NCI-H2171 treated with DMSO at 0.1 percent for 48 hours (cell line): ENCODE results near the gene UCP3.

Source experiments
- DNase-seq: peaks from one replicate; lab custom pipeline; 2025; lab: John Stamatoyannopoulos, UW

Gene UCP3

GRCh38 chr11:73977856-73978519 lies 30.9 kb downstream of the UCP3 start:
- DNase-seq = no peak

GRCh38 chr11:73976451-73977151 lies 32.3 kb downstream of the UCP3 start:
- no peak for DNase-seq

- DNase-seq = no peak
Measured at GRCh38 chr11:73975479-73975757, 33.5 kb downstream of the UCP3 start.

- no peak for DNase-seq
Measured at GRCh38 chr11:73974604-73975478, 34.0 kb downstream of the UCP3 start.

- DNase-seq = no peak
Measured at GRCh38 chr11:73972620-73973449, 36.0 kb downstream of the UCP3 start.

GRCh38 chr11:73972187-73972586 lies 36.7 kb downstream of the UCP3 start:
- DNase-seq = no peak

- DNase-seq = no peak
Measured at GRCh38 chr11:73971175-73971719, 37.6 kb downstream of the UCP3 start.

- no peak for DNase-seq
Measured at GRCh38 chr11:73969991-73970800, 38.7 kb downstream of the UCP3 start.

GRCh38 chr11:73969091-73969490 lies 39.8 kb downstream of the UCP3 start:
- DNase-seq = no peak

GRCh38 chr11:73968356-73968966 lies 40.4 kb downstream of the UCP3 start:
- DNase-seq = no peak

- DNase-seq = no peak
Measured at GRCh38 chr11:73965764-73966121, 43.1 kb downstream of the UCP3 start.

- no peak for DNase-seq
Measured at GRCh38 chr11:73965076-73965763, 43.7 kb downstream of the UCP3 start.

- DNase-seq = no peak
Measured at GRCh38 chr11:73963861-73964260, 45.0 kb downstream of the UCP3 start.

GRCh38 chr11:73962101-73962705 lies 46.7 kb downstream of the UCP3 start:
- DNase-seq = no peak

- DNase-seq = no peak
Measured at GRCh38 chr11:73961321-73961720, 47.6 kb downstream of the UCP3 start.

- no peak for DNase-seq
Measured at GRCh38 chr11:73958521-73959141, 50.3 kb downstream of the UCP3 start.

GRCh38 chr11:73957654-73958361 lies 51.1 kb downstream of the UCP3 start:
- no peak for DNase-seq

GRCh38 chr11:73956876-73957653 lies 51.8 kb downstream of the UCP3 start:
- DNase-seq = no peak
